Stomach (tissue), 4 donors: Measurements from ENCODE around the gene SLBP.

Source experiments
- CTCF ChIP-seq, 7 experiments: fragments of 450-650 bp in 4 of 7; fragments of 200-600 bp in 3 of 7; sonication (generic) in 3 of 7; IDR thresholded peaks; one replicate each; pipeline ENCODE4 v1.5.1; 2016 to 2019; ENCODE audit warnings: antibody characterized with exemption in 7 of 7, control low read depth in 2 of 7, mild to moderate bottlenecking in 1 of 7
- EP300 ChIP-seq: sonication (generic); formaldehyde crosslinking; IDR thresholded peaks from one replicate; pipeline ENCODE4 v1.6.1; 2017; ENCODE audit warnings: antibody characterized with exemption
- POLR2A ChIP-seq, 4 donors: fragments of 450-650 bp; IDR thresholded peaks; one replicate each; pipeline ENCODE4 v1.6.1; 2016; ENCODE audit warnings: antibody characterized with exemption in 4 of 4, control low read depth in 2 of 4, mild to moderate bottlenecking in 1 of 4, moderate library complexity in 1 of 4
- POLR2AphosphoS5 ChIP-seq, 3 donors: sonication (generic); formaldehyde crosslinking; IDR thresholded peaks; one replicate each; pipeline ENCODE4 v1.6.1; 2016; ENCODE audit warnings: antibody characterized with exemption in 3 of 3

GRCh38 chr4:1723131-1723801 lies 11.1 kb upstream of the SLBP start:
- TF ChIP-seq CTCF (IDR thresholded peaks at IDR 0.05) (no peak), EP300 (no peak), POLR2A (IDR thresholded peaks at IDR 0.05) (no peak), POLR2AphosphoS5 (IDR thresholded peaks at IDR 0.05) (peak in 1 of 3 donors; percentile 12)
